HG02678 (cell line): ENCODE measurements around the gene PTPRN2.
"Not testable (repeated sequence)": the region's sequence is repeated elsewhere in the genome, so short reads cannot be mapped to it uniquely, and the experiment has no call there.

Experiments
- ATAC-seq: cut with Tn5 transposase; IDR thresholded peaks from one replicate; pipeline ENCODE4 v1.9.1; 2021; ENCODE audit warnings: mild to moderate bottlenecking, moderate library complexity; ENCODE audit not compliant: unreplicated experiment

PTPRN2 gene

GRCh38 chr7:158376146-158376838 is 211.3 kb downstream of the PTPRN2 start:
- ATAC-seq = not testable (repeated sequence)

DNA sequence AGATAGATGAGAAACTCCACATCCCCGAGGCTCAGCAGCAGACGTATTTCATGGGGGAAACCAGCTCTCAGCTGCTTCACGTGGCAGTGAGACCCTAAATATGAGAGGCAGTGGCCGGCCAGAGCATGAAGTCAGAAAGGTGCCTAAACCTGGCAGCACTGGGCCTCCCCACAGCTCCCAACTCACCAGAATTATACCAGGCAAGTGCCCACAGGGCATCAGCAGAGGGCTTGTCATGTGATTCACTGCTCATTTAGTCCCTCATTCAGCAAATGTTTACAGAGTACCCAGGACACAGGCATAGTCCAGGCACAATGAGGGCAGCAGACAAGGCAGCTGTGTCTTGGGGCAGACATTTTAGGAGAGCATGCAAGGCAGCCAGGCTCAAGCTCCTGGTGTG is 212.6 kb downstream of the PTPRN2 start:
- ATAC-seq = no peak

GRCh38 chr7:158374586-158374985 is 213.0 kb downstream of the PTPRN2 start:
- no peak for ATAC-seq

- no peak for ATAC-seq
Observed at GRCh38 chr7:158374146-158374545, 213.5 kb downstream of the PTPRN2 start.

- no peak for ATAC-seq
Observed at GRCh38 chr7:158373476-158374133, 214.0 kb downstream of the PTPRN2 start.

- ATAC-seq = no peak
Observed at GRCh38 chr7:158372400-158373342, 215.0 kb downstream of the PTPRN2 start.

- no peak for ATAC-seq
Observed at GRCh38 chr7:158371856-158372255, 215.8 kb downstream of the PTPRN2 start.

DNA sequence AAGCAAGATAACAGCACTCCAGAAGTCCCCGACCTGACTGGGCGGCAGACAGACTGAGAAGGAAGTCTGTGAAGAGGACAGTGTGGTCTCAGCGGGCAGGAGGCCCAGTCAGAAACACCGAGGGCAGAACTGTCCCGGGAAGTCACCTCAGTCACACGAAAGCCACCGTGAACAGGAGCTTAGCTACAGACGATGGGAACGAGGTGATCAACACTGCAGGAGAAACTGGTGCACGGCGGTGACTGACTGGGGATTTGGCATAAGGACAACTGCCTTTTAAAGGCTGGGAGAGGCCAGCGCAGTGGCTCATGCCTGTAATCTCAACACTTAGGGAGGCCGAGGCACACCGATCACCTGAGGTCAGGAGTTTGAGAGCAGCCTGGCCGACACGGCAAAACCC is 217.8 kb downstream of the PTPRN2 start:
- no peak for ATAC-seq

GRCh38 chr7:158369290-158369689 is 218.3 kb downstream of the PTPRN2 start:
- no peak for ATAC-seq

DNA sequence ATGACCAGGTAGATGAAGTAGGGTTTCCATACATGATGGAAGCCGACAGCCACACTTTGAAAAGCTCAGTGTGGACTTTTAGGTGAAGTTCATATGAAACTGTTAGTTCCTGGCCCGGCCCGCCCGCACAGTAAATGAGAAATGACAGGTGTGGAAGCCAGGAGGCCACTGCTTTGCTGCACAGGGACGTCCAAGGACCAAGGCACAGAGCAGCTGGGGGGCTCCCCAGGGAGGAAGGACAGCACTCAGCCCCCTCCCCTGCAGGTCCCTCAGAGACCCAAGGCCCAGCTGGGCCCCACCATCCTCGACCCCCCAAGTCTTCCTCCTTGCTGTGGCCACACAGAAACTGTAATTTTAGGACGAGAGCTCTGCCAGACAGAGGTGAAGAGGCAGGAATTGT is 219.2 kb downstream of the PTPRN2 start:
- no peak for ATAC-seq

DNA sequence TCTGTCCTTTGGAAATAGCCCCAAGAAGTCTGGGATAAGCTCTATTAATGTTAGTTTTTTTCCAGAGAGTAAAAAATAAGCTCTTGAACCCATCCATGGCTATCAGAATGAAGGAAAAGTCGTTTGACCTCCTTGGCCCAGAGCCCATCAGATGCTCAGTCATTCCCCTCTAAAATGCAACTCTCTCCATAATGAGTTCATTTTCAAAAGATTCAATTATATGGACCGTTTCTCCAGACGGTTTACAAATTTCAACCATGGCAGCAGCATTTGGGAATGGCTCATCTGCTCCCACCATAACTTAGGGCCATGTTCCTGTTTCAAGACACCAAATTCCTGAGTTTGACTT is 220.0 kb downstream of the PTPRN2 start:
- ATAC-seq = no peak

DNA sequence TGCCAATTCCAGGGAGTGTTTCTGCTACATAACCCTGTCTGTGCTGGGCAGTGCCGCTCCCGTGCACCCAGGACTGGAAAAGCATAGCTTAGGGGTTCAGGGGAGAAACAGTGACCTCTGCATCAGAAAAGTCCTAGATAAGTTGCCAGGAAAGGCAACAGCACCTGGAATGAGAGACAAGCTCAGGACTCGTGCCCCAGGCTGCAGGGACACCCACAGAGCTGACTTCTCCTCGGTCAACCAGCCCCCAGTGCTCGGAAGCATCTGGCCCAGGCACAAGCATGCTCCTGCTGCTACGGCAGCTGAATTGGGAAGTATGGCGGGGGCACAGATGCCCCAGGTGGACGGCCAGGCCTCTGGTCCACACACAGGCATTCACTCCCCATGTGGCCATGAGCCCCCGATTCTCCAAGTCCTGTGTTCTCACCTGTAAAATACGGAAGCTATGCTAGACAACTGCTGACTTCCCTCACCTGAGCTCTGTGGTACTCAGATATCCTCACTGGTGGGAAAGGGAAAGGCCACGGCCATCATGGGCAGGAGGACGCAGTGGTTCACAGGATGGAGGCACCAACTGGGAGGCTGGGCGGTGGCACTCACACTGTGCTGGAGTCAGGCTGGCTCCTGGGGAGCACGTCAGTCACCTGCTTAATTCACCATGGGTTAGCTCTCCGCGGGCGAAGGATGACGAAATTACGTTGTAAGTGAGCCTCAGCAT is 220.5 kb downstream of the PTPRN2 start:
- ATAC-seq = no peak

GRCh38 chr7:158366346-158366745 is 221.3 kb downstream of the PTPRN2 start:
- no peak for ATAC-seq

DNA sequence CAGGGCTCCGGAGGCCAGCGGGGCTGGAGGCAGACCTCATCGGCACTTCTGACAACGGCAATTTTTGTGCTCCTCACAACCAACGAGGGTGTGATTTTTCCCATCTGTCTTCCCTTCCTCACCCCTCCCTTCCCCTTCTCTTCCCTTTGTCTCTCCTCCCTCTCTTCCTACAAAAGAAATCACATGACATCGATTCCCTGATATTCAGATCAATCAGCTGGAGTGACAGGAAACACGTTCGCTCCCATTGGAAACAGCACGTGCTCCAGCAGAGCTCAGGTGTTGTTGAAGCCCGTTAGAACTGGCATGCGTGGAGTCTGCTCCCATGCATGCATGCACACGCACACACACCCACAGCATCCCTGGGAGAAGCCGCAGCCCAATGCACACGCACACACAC is 222.4 kb downstream of the PTPRN2 start:
- no peak for ATAC-seq

DNA sequence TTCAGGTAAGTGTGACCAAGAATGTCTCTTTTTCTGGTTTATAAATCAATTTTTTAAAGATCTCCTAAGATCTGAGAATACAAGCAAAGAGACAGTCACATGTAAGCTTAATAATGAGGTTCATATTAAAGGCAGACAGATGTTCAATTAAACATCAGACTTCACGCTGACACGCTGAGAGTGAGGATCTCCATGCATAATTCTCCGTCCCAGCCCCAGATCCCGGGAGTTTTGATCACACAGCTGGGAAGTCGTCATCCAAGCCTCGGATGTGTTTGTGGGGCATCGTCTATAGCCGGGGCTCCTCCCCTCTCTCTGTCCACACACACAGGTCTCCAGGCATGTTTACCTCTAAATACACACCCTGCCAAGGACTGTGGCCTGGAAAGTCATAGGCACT is 223.2 kb downstream of the PTPRN2 start:
- ATAC-seq = no peak

- no peak for ATAC-seq
Observed at GRCh38 chr7:158362912-158363905, 224.4 kb downstream of the PTPRN2 start.

DNA sequence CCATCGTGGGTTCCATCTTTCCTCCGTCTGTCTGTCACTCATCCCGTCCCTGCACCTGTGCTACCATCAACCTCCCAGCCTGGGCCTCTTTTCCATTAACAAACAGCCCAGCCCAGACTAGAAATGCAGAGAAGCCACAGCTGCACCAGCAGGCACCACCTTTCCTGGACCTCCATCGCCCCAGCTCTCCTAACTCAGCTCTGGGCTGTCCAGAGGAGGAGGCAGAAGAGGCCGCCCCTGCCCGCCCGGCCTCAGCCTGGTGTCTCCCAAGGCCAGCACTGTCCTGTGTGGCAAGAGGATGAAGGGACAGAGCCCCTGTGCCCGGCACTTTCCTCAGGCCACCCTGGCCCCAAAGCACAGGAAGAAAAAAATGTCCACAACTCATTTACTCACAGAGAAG is 225.6 kb downstream of the PTPRN2 start:
- no peak for ATAC-seq

- ATAC-seq = no peak
Observed at GRCh38 chr7:158361326-158361946, 226.2 kb downstream of the PTPRN2 start.

DNA sequence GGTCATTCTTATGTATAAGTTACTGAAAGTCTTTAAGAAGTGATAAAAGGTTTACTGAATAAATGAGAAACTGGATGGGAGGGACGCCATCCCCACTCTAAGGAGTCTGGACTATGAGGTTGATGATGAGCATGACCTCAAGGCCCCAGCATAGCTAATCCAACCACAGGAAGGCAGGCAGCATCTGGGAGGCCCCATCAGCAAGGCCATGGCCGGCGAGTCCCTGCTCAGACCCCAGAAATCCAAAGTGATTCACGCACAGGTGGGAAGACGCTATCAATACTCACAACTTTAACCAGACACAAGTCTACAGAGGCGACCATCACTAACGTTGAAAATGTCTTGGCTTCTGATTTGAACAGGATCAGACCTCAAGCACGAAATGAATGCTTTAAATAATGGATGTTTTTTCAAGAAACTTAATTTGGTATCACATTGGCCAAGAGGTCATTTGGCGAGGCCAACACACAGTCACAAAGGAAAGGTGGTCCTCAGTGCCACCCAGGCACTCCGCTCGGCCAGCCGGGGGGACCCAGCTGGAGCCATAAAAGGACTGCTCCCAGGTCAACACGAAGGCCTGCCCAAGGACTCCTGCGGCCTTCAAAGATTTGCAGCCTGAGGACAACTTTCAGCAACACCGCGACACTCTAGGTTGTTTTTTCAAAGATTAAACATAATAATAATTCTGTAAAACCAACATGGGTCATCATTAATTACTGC is 228.5 kb downstream of the PTPRN2 start:
- ATAC-seq = no peak
